Midbrain (tissue), 1 donor: ENCODE measurements around the gene CPXM1.
"Not testable (repeated sequence)": the region's sequence is repeated elsewhere in the genome, so short reads cannot be mapped to it uniquely, and the experiment has no call there.

Source experiments
- DNase-seq: peaks from one replicate; lab custom pipeline; 2025; lab: John Stamatoyannopoulos, UW

CPXM1 gene

DNA sequence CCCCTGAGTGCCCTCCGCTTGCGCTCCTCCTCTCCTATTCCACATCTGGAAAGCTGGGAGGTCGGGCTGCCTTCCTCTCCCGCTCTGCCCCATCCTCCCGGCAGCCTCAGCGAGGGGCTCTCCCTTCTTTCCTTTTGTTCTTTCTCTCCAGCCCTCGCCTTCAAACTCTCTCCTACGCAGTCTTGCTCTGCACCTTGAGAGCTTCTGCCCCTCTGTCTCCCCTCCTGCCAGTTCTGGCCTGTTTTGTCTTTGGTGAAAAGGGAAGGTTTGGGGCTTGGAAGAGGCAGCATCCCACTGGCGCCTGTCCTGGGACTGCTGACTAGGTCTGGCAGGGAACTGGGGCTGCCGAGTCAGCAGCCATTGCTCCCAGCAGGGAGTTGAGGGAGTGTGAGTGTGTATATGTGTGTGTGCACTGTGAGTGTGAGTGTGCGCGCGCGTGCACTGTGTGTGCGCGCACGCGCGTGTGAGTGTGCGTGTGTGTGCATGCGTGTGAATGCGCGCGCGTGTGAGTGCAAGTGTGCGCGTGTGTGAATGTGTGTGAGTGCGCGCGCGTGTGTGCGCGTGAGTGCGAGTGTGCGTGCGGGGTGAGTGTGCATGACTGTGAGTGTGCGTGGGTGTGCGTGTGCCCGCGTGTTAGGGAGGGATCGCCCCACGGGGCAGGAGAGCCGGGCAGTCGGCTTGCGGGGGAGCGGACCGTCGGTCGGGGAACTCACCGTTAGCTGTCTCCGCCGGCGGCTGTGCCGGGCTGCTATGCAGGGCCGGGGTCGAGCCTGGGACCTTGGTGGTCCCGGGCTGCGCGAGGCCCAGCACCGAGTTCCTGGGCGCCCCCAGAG, 523 bp downstream of the CPXM1 start:
- no peak for DNase-seq

DNA sequence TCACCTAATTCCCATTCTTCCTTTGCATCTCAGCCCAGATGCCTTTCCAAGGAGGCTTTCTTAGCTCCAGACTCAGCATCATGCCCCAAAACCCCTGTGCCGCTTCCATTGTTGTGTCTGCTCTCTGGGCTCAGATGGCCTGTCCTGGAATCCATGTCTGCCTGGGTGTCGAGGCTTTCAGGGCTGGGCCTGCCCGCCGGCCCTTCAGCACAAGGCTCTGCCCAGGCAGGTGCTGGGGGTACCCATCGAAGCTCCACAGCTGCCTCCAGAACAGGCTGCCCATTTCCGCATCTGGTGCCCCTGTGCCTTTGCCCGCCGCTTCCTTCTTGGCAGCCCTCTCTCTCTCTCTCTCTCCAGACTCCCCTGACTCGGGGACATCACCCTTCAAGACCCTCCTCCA, 1.2 kb downstream of the CPXM1 start:
- DNase-seq = no peak

DNA sequence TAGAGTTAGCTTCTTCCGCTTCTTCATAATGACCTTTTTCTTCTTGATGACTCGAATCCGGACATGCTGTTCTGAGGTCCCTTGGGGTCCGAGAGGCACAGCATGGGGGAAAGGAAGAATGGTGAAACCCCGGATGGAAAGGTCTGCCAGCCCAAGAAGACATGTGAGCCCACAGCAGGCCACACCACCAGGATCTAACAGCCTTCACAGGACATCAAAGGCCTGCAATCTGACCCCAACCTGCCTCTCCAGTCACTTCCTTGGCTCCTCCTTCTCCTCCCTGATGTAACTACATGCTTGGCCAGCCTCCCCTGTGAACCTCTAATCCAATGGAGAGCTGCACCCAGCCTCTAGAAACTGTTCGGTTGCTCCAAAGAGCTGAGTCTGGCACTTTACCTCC, 1.6 kb downstream of the CPXM1 start:
- DNase-seq = no peak

DNA sequence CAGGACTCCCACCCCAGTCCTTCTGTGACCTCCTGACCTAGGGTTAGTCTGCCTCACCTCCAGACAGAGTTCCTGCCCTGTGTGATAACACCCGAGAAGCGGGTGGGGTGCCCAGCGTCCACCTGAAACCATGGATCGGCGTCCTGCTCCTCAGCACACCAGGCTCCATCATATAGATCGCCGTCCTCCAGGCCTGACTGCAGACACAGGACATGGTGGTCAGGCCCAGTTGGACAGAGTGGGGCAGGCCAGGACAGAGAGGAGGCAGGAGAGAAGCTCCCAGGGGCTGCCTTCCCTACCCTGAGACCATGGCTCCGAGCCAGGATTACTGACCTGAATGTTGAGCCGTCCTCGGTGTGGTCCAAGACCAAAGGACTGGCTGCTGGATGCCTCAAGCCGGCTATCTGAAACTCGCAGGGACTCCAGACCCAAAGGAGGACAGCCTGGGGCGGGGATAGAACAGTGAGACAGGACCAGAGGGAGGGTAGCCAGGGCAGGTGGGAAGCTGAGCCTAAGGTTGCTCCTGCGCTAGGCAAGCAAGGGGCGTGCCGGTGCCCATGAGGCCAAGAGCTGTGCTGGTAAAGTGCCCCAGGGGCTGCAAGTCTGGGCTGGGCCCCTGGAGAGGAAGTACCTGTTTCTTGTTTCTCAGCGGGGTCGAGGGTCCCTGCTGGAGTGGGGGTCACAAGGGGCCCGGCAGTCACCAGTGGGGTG, 2.2 kb downstream of the CPXM1 start:
- DNase-seq = no peak

DNA sequence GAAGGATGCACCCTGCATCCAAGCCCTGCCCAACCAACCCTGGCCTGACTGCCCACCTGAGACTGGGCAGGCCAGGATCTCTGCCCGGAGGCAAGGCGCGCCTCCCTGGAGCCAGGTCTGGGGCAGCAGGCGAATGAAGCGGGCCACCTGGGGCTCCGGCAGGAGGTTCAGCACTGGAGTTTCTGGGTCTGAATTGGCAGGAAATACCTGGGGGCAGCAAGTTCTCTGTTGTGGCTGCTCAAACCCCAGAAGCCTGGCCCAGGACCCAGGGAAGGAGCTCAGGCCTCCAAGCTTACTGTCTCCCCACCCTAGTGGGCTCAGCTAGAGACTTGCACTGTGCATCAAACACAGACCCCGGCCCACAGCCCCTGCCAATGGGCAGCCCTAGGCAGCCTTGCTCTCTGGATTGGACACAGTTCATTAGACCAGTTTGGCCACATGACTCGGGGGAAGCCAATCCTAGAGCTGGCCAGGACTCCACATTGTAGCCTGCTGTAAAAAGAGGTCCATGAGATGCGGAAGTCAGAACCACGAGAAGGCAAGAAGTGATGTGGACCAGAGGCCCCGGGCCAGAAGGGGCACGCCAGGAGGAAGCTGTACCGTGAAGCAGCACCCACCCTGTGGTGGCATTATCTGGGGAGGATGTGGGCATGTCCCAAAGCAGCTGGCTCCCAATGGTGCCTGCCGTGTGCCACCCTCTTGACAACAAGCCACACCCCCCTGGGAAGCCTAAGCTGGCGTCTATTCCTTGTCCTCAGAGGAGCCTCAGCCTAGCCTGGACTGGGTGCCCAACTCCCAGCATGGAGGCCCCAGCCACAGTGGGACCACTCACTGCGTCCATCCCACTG, 3.1 kb downstream of the CPXM1 start:
- no peak for DNase-seq

DNA sequence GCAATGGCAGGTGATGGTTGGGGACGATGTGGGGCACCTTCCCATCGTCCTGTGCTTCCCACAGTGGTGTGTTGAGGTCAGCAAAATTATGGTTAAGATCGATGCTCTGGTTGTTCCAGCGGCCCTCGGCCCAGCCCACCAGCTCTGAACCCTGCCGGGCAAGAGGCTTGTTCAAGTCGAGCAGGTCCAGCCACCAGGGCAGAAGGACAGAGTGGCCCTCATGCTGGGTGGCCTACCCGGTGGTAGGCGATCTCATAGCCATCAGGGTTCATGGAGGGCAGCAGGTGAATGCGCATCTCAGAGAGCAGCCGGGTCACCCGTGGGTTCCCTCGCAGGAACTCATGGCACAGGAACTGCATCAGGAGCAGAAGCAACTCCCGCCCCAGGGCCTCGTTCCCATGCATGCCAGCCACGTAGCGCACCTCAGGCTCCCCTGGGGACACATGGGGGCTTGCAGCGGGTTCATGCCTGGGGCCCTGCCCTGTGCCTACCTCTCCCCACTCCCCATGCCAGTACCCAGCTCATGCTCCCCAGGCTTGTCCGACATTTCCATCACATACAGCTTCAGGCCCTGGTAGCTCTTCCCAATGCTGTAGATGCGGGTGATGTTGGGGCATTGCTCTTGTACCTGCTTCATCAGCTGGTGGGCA, 4.3 kb downstream of the CPXM1 start:
- DNase-seq = no peak

DNA sequence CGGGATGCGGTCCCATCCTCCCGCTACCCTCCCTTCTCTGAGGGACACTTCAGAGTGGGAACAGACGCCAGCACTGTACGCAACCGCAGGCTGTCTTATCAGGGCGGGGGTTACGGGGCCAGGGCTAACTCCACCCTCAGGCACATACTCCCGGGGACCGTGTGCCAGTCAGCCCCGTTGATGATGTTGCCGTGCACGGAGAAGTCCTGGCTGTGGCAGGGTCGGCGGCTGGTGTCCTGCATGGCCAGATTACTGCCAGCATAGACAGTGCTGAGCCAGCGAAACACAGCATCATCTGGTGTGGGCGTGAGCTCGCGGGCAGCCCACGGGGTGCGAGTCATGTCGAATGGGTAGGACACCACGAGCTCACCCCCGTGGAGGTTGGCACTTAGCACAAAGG, 5.0 kb downstream of the CPXM1 start:
- no peak for DNase-seq

DNA sequence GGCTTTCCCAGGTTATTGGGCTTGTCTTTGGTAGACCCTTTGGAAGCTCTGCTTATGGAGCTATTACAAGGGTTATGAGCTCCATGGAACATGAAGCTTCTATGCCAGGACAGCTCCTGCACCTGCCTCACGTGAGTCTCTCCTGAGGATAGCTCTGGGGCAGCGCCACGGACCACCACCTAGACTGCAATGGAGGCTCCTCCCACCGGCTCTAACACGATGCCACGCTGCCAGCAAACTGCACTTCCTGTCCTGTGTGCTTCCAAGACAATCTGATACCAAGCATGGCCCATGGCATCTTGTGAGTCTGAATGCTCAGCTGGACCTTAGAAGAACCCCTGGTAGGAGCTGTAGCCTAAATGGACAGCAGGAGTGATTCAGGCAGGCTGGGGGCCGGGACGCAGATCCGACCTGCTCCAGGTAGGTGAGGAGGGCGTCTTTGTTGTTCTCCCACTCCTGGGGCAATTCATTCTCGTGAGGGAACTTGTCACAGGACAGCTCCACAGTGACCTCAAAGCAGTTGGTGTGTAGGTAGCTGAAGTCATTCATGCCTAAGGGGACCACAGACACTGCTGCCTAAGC, 5.5 kb downstream of the CPXM1 start:
- DNase-seq = no peak

DNA sequence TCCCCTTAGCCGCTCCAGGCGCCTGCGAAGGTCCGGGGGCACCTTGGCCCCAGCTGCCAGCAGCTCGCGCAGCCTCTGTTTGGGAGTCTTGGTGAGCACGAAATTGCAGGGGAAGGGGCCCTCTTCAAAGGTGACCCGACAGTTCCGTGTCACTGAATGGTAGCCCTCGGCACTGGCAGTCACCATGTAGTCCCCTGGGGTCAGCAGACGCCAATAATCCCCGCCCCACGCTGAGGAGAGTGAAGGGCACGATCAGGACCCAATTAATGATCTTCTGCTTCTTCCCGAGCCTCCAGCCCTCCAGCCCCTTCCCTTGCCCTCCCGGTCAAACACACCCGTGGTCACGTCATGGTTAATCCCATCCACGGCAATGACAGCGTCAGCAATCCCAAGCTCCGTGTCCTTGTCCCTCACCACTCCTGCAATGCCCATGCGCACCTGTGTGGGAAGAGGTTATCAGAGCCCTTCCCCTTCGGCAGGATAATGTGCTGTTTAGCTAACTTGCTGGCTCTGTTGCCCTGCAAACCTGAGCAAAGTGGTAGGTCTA, 6.2 kb downstream of the CPXM1 start:
- no peak for DNase-seq

DNA sequence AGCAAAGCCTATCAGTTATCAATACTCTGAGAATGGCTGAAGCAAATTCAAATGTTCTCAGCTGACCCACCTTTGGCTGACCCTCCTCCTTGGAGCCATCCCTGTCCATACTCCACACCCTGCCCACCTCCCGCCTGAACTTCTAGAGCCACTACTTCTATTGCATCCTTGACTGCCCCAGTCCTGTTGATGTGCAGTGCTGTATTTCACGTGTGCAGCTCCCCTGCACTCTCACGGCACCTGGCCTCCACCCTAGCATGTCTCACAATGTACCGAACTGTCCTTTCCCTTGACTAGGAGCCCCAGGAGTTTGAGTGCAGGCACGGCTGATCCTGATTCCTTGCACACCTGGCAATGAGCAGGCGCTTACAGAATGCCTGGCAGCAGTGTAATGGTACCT, 7.0 kb downstream of the CPXM1 start:
- no peak for DNase-seq

DNA sequence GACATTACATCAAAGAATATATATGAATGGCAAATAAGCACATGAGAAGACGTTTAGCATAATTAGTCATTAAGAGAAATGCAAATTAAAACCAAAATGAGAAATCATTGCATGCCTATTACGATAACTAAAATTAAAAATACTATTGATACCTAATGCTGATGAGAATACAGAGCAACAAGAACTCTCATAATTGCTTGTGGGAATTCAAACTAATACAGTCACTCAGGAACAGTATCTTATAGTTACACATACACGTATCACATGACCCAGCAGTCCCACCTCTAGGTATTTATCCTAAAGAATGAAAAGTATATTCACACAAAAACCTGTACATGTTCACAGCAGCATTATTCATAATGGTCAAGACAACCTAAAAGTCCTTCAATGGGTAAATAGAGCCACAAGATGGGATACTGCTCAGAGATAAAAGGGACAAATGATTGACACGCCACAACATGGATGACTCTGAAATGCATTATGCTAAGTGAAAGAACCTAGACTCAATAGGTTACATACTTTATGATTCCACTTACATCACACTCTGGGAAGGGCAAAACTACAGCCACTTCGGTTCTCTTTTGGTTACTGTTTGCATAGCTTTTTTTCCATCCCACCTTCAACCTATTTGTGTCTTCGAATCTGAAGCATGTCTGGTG, 16.4 kb downstream of the CPXM1 start:
- DNase-seq = no peak

DNA sequence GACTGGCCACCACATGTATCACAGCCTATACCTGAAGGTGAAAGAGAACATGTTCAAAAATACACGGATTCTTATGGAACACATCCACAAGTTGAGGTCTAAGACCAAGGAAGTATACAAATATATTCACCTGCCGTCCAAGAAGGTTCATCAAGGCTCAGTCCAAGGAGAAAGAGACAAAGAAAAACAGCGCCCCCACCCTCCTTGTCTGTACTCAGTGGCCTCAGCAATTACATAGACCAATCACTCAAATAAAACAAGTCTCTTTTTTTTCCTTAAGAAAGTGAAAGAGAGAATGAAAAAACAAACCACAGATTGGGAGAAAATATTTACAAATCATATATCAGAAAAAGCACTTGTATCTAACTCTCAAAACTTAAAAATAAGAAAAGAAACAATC, 19.5 kb downstream of the CPXM1 start:
- no peak for DNase-seq

DNA sequence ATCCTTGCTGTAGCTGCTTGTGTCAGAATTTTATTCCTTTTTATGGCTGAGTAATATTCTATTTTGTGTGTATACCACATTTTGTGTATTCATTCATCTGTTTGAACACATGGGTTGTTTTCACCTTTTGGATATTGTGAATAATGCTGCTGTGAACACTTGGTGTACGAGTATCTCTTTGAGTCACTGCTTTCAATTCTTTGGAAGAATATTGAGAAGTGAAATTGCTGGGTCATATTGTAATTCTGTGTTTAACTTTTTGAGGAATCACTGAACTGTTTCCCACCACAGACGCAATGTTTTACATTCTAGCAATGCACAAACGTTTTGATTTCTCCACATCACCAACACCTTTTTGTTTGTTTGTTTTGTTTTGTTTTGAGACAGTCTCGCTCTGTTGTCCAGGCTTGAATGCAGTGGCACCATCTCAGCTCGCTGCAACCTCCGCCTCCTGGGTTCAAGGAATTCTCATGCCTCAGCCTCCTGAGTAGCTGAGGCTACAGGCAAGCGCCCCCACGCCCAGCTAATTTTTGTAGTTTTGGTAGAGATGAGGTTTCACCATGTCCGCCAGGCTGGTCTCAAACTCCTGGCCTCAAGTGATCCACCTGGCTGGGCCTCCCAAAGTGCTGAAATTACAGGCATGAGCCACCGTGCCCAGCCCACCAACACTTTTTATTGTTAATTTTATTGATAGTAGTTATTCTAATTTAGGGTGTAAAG, 21.7 kb downstream of the CPXM1 start:
- DNase-seq = no peak

DNA sequence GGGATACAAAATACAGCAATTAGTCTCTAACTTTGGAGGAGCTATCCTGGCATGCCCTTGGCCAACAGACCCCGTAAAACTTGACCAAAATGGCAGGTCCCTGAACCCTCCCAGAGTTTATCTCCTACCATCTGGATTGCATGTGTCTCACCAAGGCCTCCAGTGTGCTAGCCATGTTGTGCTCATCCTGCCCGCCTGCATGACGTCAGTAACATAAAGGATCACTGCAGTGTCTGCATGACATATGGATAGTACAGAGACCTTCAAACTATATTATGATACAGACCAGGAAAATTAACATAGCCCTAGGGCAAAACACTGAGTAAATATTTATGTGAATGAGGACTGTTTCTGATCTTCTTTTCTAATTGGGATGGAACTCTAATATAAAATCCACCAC, 25.3 kb downstream of the CPXM1 start:
- no peak for DNase-seq

DNA sequence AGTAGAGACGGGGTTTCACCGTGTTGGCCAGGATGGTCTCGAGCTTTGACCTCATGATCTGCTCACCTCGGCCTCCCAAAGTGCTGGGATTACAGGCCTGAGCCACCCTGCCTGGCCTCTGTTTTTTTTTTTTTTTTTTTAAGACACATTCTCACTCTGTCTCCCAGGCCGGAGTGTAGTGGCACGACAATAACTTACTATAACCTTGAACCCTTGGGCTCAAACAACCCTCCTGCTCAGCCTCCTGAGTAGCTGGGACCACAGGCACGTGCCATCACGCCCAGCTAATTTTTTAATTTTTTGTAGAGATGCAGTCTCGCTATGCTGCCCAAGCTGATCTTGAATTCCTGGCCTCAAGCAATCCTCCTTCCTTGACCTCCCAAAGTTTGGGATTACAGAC, 26.6 kb downstream of the CPXM1 start:
- no peak for DNase-seq

DNA sequence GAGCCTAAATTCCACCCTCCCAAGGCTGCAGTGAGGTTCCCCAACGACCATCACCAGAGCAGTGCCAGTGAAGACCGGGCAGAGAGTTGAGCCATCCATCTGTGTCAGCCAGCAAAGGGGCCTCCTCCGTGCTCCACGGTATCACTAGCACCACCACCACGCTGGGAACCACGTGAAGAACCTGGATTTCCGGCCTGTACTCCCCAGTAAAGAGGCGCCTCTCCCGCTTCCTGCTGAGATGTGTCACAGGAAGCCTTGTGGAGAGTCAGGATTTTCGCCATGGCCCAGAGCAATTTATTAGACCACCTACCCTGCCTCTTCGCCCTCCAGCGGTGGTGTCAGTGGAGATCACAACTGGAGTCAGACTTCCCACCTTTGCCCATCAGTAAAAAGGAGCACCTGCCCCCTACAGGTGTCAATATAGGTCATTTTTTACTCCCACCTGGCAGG, 28.8 kb downstream of the CPXM1 start:
- DNase-seq = no peak

DNA sequence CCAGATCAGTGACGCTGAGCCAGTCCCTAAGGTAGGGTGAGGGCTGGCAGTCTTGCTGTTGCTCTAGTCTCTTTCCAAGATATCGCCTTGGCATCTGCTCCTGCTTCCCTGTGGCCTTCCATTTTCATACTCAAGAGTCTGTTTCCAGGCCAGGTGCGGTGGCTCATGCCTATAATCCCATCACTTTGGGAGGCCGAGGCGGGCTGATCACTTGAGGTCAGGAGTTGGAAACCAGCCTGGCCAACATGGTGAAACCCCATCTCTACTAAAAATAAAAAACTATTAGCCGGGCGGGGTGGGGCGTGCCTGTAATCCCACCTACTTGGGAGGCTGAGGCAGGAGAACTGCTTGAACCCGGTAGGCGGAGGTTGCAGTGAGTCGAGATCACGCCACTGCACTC, 30.3 kb downstream of the CPXM1 start:
- not testable (repeated sequence) for DNase-seq

DNA sequence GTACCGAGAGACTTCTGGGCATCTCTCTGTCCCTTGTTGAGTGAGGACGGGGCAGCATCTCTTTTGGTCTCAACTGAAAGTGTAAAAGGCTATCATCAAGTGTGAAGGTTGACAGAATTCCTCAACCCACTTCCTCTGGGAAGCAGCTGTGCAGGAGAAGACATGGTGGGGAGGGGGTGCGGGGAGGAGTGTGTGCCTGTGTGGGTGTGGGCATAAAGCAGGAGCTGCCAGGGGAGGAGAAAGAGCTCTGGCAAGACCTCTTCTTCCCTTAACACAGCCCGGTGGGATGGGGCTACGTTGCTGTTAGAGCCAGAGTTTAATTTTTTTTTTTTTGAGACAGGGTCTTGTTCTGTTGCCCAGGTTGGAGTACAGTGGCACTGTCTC, 31.8 kb downstream of the CPXM1 start:
- DNase-seq = no peak

DNA sequence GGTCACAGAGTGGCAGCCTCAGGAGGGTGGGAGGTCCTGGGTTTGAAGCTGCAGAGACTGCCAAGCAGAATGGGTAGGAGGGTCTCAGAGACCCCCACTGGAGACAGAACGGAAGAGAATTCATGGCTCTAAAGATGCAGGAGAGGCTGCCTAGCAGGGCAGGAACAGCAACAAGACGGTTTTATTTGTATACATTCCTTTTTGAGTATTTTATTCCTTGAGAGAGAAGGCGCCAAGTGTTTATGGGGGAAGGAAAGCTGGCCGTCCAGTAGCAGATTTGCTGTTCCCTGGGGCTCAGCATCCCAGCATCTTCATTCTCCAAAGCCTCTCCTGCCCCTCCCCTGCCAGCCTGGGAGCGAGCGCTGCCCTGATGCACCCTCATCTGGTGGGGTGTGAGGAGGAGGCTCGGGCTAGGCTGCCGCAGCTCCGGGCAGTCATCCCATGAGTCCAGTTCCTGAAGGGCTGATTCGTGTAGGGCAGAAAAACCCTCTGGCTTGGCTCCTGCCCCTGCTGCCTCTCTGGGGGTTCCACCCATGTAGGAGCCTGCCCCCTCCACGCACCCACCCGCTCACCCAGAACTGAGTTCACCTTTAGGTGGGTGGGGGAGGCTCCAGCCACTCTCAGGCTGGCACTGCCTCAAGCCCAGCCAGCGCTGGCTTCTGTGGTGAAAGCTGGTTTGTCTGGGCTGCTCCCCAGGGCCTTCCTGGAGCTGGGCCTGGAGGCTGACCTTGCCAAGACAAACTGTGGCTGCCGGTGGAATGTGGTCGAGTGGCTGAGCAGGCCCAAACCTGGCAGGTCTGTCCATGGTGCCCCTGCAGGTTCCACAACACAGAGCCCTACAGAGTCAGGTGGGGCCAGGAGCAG, 32.4 kb downstream of the CPXM1 start:
- no peak for DNase-seq
